HG02938 (cell line): ENCODE data around the gene SMCR8.
"Not testable (repeated sequence)": the region's sequence is repeated elsewhere in the genome, so short reads cannot be mapped to it uniquely, and the experiment has no call there.

Experiments
- ATAC-seq: cut with Tn5 transposase; IDR thresholded peaks from one replicate; pipeline ENCODE4 v1.9.1; 2021; ENCODE audit warnings: mild to moderate bottlenecking, moderate library complexity; ENCODE audit not compliant: unreplicated experiment

The SMCR8 gene

GRCh38 chr17:18314731-18315561 lies at the start of gene SMCR8, which contains the start of gene TOP3A:
Gene SMCR8, plus strand, starts transcription at chr17:18315293. Its CDS starts 497 bp downstream, at chr17:18315790.
Gene TOP3A, minus strand, starts transcription at chr17:18314994. Its CDS starts 216 bp downstream, at chr17:18314778.
- ATAC-seq, result peak; percentile 77

GRCh38 chr17:18267366-18267765 lies 47.7 kb upstream of the SMCR8 start:
- ATAC-seq, result no peak

- no peak for ATAC-seq
Observed at GRCh38 chr17:18267927-18268711, 47.0 kb upstream of the SMCR8 start.

GRCh38 chr17:18270046-18270931 lies 44.8 kb upstream of the SMCR8 start:
- no peak for ATAC-seq

- no peak for ATAC-seq
Observed at GRCh38 chr17:18277076-18277475, 38.0 kb upstream of the SMCR8 start.

GRCh38 chr17:18278867-18279266 lies 36.2 kb upstream of the SMCR8 start:
- no peak for ATAC-seq

GRCh38 chr17:18280249-18280648 lies 34.8 kb upstream of the SMCR8 start:
- ATAC-seq, result no peak

GRCh38 chr17:18280766-18281371 lies 34.2 kb upstream of the SMCR8 start:
- no peak for ATAC-seq

GRCh38 chr17:18281788-18282187 lies 33.3 kb upstream of the SMCR8 start:
- ATAC-seq, result no peak

GRCh38 chr17:18285296-18285695 lies 29.8 kb upstream of the SMCR8 start:
- ATAC-seq, result no peak

GRCh38 chr17:18291718-18292540 lies 23.2 kb upstream of the SMCR8 start:
- no peak for ATAC-seq

- not testable (repeated sequence) for ATAC-seq
Observed at GRCh38 chr17:18298061-18298460, 17.0 kb upstream of the SMCR8 start.

GRCh38 chr17:18300725-18301480 lies 14.2 kb upstream of the SMCR8 start:
- ATAC-seq, result no peak

- ATAC-seq, result not testable (repeated sequence)
Observed at GRCh38 chr17:18303206-18303605, 11.9 kb upstream of the SMCR8 start.

GRCh38 chr17:18309202-18309601 lies 5.9 kb upstream of the SMCR8 start:
- ATAC-seq, result no peak

- no peak for ATAC-seq
Observed at GRCh38 chr17:18314059-18314730, 898 bp upstream of the SMCR8 start.

GRCh38 chr17:18315562-18315922 lies 449 bp downstream of the SMCR8 start:
- ATAC-seq, result no peak

- no peak for ATAC-seq
Observed at GRCh38 chr17:18315961-18316360, 868 bp downstream of the SMCR8 start.
